Calu3 (cell line): ENCODE measurements around the gene AGAP9. TPM values are rescaled to one million over a fixed set of nuclear protein-coding genes. Genes with fewer than 3 reads are reported as not detected.
A peak's percentile ranks its signal among the peaks of the same experiment; 100 is the strongest.
"Not testable (repeated sequence)": the region's sequence is repeated elsewhere in the genome, so short reads cannot be mapped to it uniquely, and the experiment has no call there.

ENCODE experiments used
- BruUV-seq: library from RNA; stranded (reverse); fragments of 400-500 nt; replicated peaks from 2 replicates; lab custom pipeline; 2021; lab: Mats Ljungman, UMichigan
- CTCF ChIA-PET: fragments of 300-600 bp; sonication (Branson Sonifier 250); formaldehyde crosslinking; loops from one replicate; lab custom pipeline; 2022; ENCODE audit warnings: antibody characterized with exemption; lab: Charles Lee
- DNase-seq: peaks from one replicate; pipeline ENCODE4 v3.0.0; 2022
- H3K27ac Mint-ChIP-seq: one replicate; pipeline ENCODE4 v1.8.0; 2022; ENCODE audit warnings: mixed read lengths; ENCODE audit not compliant: unreplicated experiment
- H3K27me3 Mint-ChIP-seq: one replicate; pipeline ENCODE4 v1.8.0; 2022; ENCODE audit warnings: mixed read lengths; ENCODE audit not compliant: unreplicated experiment
- H3K36me3 Mint-ChIP-seq: one replicate; pipeline ENCODE4 v1.8.0; 2022; ENCODE audit warnings: mild to moderate bottlenecking, moderate library complexity, mixed read lengths; ENCODE audit not compliant: insufficient read depth, unreplicated experiment
- H3K4me1 Mint-ChIP-seq: one replicate; pipeline ENCODE4 v1.8.0; 2022; ENCODE audit warnings: mild to moderate bottlenecking, low read depth, mixed read lengths; ENCODE audit not compliant: unreplicated experiment
- H3K4me3 Mint-ChIP-seq: one replicate; pipeline ENCODE4 v1.8.0; 2022; ENCODE audit warnings: mild to moderate bottlenecking, low read depth, moderate library complexity, mixed read lengths; ENCODE audit not compliant: unreplicated experiment
- H3K9me3 Mint-ChIP-seq: one replicate; pipeline ENCODE4 v1.8.0; 2022; ENCODE audit warnings: low read depth, mixed read lengths; ENCODE audit not compliant: unreplicated experiment
- intact Hi-C: fragments of 100-400 bp; cut with micrococcal nuclease; formaldehyde crosslinking; loops from one replicate; pipeline ENCODE4 v1.10.0; 2022; ENCODE audit not compliant: unreplicated experiment
- total RNA-seq: library from RNA; stranded (reverse); gene quantifications from 2 replicates; pipeline ENCODE4 v1.2.3, GENCODE V29; 2022

The AGAP9 gene
- total RNA-seq, 1 experiment from 2014 or later, result 17.6 TPM

- H3K9me3 Mint-ChIP-seq, H3K27me3 Mint-ChIP-seq, intact Hi-C loops, BruUV-seq, H3K27ac Mint-ChIP-seq, H3K36me3 Mint-ChIP-seq, DNase-seq, H3K4me1 Mint-ChIP-seq, CTCF ChIA-PET, H3K4me3 Mint-ChIP-seq: not testable (repeated sequence)
Measured at GRCh38 chr10:47494226-47494625, 29.2 kb downstream of the AGAP9 start.

GRCh38 chr10:47491600-47491999 lies 31.8 kb downstream of the AGAP9 start, which contains the start of gene FAM25G:
Gene FAM25G (minus strand): TSS chr10:47491700. CDS start chr10:47491674, 26 bp downstream.
- H3K9me3 Mint-ChIP-seq, DNase-seq, H3K36me3 Mint-ChIP-seq, H3K4me3 Mint-ChIP-seq, H3K27ac Mint-ChIP-seq, CTCF ChIA-PET, H3K4me1 Mint-ChIP-seq, H3K27me3 Mint-ChIP-seq, BruUV-seq, intact Hi-C loops: not testable (repeated sequence)

GRCh38 chr10:47489630-47490029 lies 33.8 kb downstream of the AGAP9 start:
- H3K4me1 Mint-ChIP-seq, DNase-seq, H3K4me3 Mint-ChIP-seq, CTCF ChIA-PET, H3K36me3 Mint-ChIP-seq, intact Hi-C loops, H3K27ac Mint-ChIP-seq, BruUV-seq, H3K9me3 Mint-ChIP-seq, H3K27me3 Mint-ChIP-seq: not testable (repeated sequence)

DNA sequence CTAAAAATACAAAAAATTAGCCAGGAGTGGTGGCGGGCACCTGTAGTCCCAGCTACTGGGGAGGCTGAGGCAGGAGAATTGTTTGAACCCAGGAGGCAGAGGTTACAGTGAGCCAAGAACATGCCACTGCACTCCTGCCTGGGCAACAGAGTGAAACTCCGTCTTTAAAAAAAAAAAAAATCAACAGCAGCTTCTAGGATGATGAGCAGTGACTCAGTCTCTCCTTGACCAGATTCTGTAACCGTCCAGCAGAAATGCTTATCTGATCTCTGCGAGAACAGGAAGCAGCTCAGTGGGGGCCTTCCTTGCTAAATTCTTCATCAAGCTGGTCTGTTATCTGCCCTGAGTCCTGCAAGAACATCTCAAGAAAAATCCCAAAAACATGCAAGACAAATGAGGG lies 37.5 kb downstream of the AGAP9 start:
- H3K4me3 Mint-ChIP-seq, intact Hi-C loops, H3K27me3 Mint-ChIP-seq, H3K4me1 Mint-ChIP-seq, H3K9me3 Mint-ChIP-seq, BruUV-seq, H3K36me3 Mint-ChIP-seq, CTCF ChIA-PET, DNase-seq, H3K27ac Mint-ChIP-seq: not testable (repeated sequence)

DNA sequence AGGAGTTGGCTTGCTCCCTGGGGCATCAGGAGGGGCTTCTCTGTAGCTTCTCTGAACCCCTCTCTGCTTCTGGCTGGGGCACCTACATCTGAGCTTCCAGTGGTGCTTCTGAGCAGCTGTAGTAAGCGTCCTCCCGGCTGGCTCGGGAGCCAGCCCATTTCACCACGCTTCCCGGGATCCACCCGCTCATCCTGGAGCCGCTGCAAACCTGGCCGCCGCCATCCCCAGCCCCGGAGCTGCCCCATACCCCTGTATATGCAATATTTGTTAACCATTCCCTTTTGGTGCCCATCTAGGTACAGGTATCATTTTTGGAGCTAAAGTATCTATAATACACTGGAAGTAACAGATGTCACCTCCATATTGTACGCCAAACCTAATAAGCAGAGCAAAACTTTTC lies 38.7 kb downstream of the AGAP9 start:
- DNase-seq, BruUV-seq, CTCF ChIA-PET, H3K36me3 Mint-ChIP-seq, H3K27me3 Mint-ChIP-seq, H3K9me3 Mint-ChIP-seq, H3K27ac Mint-ChIP-seq, H3K4me3 Mint-ChIP-seq, intact Hi-C loops, H3K4me1 Mint-ChIP-seq: not testable (repeated sequence)

DNA sequence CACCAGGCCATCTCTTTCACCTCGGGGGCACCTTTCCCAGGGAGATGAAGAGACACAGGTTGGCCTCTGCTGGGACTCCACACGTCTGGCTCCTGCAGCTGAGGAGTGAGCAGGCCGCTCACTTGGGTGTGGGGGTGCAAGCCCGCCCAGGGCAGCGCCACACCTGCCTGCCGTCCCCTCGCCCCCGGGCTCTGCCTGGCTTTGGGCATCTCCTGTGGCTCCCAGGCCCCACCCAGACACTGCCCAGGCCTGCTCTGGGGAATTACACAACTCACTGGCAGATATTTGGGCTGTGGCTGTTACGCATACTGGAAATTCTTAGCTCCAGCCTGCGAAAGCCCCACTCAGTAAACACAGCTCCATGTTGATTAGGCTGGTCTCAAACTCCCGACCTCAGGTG lies 39.5 kb downstream of the AGAP9 start, which contains the start of gene ANXA8:
TSS of gene ANXA8 (minus strand) at position 193 of the 400 bp plus-strand sequence. CDS start at position 11, 182 bp downstream.
- CTCF ChIA-PET, H3K4me1 Mint-ChIP-seq, H3K27me3 Mint-ChIP-seq, BruUV-seq, H3K4me3 Mint-ChIP-seq, H3K9me3 Mint-ChIP-seq, DNase-seq, H3K36me3 Mint-ChIP-seq, intact Hi-C loops, H3K27ac Mint-ChIP-seq: not testable (repeated sequence)

DNA sequence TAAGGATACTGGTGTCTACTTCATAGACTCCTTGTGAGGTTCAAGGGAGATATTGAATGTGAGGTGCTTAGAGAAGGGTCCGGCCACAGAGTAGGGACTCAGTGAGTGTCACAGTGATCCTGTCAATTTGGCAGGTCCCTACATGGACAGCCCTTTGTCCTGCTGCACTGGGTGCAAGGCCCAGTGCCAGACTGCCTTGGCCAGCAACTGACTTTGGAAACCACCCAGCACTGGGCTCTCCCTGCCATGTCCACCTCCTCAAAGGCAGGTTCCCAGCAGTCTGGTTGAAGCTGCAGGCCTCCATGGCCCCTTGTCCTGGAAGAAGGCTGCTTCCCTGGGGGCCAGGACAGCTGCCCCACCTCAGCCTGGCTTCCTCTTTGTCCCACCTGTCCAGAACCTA lies 41.1 kb downstream of the AGAP9 start:
- H3K36me3 Mint-ChIP-seq, intact Hi-C loops, H3K9me3 Mint-ChIP-seq, H3K27ac Mint-ChIP-seq, H3K4me3 Mint-ChIP-seq, H3K4me1 Mint-ChIP-seq, CTCF ChIA-PET, H3K27me3 Mint-ChIP-seq, DNase-seq: not testable (repeated sequence)
- TSS peak; percentile 93 for BruUV-seq

DNA sequence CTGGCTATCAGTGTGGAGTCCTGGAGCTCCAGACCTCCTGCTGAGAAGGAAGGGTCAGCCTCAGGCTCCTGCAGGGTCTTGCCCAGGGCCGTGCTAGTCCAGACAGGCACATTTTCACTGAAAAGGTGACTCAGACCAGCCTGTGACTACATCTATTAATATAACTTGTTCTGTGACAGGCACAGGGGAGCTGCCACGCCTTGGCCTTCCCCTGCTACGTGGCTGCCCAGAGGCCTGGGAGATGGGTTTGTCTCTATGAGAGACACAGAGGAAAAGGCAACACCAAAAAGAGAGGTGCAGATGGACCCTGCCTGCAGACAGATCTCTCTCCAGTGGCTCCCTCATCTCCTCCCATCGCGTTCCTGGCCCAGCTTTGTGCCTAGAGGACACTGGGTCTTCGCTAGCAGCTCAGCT lies 41.7 kb downstream of the AGAP9 start:
- H3K4me3 Mint-ChIP-seq, H3K36me3 Mint-ChIP-seq, intact Hi-C loops, H3K4me1 Mint-ChIP-seq, H3K9me3 Mint-ChIP-seq, H3K27ac Mint-ChIP-seq, BruUV-seq, CTCF ChIA-PET, H3K27me3 Mint-ChIP-seq: not testable (repeated sequence)
- peak; percentile 17 for DNase-seq

DNA sequence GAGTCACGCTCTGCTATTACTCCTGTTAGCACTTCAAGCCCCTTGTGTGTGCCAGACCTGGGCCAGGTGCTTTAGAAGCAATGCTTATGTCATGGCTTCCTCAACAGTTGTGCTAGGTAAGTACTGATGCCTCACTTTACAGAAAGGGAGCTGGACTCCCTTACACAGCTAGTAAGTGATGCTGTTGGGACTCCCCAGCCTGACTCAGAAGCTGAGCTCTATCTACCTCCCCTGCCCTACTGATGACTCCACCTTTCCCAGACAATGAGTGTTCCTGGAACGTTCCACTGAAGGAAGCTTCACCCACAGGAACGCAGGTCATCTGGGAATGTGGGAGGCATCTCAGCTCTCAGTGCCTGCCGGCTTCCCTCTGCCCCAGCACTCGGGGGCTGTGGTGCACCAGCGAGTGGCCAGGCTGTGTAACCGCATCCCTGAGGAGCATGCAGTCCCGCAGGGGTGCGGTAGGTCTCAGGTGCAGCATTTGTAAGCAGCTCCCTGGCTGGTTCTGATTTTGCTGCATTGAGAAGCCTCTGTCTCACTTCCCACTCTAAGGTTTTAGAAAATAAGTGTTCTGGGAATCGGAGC lies 42.2 kb downstream of the AGAP9 start:
- BruUV-seq, H3K4me3 Mint-ChIP-seq, H3K36me3 Mint-ChIP-seq, H3K27me3 Mint-ChIP-seq, H3K9me3 Mint-ChIP-seq, intact Hi-C loops, CTCF ChIA-PET, H3K27ac Mint-ChIP-seq, H3K4me1 Mint-ChIP-seq: not testable (repeated sequence)
- DNase-seq, result peak; percentile 32

GRCh38 chr10:47480133-47480532 lies 43.3 kb downstream of the AGAP9 start:
- H3K27ac Mint-ChIP-seq, H3K4me3 Mint-ChIP-seq, H3K4me1 Mint-ChIP-seq, CTCF ChIA-PET, H3K27me3 Mint-ChIP-seq, DNase-seq, intact Hi-C loops, H3K36me3 Mint-ChIP-seq, BruUV-seq, H3K9me3 Mint-ChIP-seq: not testable (repeated sequence)
